ENCODE measurements around the gene TMEM176A.

Gene TMEM176A

DNA sequence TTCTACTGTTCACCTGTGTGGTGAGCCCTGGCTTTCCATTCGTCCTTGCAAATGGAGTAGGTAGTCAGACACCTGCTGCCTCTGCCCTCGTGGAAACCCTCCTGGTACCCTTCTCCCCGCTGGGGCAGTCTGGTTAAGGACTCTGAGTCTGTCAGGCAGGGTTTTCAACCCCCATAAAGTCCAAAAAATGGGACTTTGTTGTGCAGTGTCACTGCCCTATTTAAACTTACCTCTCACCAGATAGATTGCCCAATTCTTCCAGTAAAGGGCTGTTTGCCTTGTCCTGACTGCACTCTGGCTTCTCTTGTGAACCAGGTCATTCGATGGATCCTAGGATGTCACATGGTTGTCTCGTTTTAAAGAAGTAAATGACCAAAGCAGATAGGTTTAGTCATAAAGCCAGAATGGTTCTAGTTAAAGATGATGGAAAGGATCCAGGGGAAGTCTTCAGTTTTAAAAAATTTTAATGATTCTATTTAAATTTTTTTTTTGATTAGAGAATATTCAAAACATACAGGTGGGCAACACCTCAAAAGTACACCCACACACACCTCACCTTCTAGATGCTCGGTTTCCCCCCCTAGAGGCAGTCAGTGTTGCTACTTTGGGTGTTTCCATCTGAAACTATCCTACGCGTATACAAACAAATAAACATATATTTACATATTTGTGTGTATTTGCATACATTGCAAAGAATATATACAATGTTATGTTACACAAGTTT, 22.4 kb upstream of the TMEM176A start:
- no peak for DNase-seq (ENCODE audit: low read depth)
- H3K4me3 ChIP-seq (ENCODE audit: low read depth, low read length) = no peak overlapping the region
- TF ChIP-seq, protein P1, sequence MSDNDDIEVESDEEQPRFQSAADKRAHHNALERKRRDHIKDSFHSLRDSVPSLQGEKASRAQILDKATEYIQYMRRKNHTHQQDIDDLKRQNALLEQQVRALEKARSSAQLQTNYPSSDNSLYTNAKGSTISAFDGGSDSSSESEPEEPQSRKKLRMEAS (IDR thresholded peaks at IDR 0.05; ENCODE audit: low read depth, low read length) = no peak
- TF ChIP-seq, protein P2, sequence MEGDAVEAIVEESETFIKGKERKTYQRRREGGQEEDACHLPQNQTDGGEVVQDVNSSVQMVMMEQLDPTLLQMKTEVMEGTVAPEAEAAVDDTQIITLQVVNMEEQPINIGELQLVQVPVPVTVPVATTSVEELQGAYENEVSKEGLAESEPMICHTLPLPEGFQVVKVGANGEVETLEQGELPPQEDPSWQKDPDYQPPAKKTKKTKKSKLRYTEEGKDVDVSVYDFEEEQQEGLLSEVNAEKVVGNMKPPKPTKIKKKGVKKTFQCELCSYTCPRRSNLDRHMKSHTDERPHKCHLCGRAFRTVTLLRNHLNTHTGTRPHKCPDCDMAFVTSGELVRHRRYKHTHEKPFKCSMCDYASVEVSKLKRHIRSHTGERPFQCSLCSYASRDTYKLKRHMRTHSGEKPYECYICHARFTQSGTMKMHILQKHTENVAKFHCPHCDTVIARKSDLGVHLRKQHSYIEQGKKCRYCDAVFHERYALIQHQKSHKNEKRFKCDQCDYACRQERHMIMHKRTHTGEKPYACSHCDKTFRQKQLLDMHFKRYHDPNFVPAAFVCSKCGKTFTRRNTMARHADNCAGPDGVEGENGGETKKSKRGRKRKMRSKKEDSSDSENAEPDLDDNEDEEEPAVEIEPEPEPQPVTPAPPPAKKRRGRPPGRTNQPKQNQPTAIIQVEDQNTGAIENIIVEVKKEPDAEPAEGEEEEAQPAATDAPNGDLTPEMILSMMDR (IDR thresholded peaks at IDR 0.05; ENCODE audit: low read depth, low read length) = no peak
- TF ChIP-seq POLR2A (IDR thresholded peaks at IDR 0.05; ENCODE audit: extremely low read depth, insufficient read length) (no peak), MYC (IDR thresholded peaks at IDR 0.05; ENCODE audit: low read depth, low read length) (no peak)

DNA sequence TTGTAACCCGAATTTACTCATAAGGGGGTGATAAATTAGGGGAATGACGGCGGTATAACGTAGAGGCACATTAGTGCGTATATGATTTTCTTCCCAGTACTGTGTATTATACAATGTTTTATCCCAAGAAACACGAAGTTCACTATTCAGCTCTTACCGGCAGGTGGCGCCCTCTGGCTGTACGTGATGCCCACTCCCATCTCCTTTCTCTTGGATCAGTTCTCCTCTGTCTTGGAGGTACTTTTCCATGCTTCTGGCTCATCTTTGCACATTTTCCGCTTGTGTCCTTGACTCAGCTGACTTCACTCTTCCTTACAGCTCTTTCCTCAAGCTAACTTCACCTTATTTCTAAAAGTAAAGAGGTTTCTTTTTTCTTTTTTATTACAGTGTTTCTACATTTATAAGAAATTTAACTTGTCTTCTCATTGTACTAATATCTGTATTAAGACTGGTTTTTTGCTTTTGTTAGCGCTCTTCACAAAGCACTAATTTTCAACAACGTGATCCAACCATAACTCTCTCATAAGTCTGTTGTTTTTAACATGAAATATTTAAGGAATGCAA, 21.7 kb upstream of the TMEM176A start:
- DNase-seq (ENCODE audit: low read depth) = peak; percentile 87
- no peak overlapping the region for H3K4me3 ChIP-seq (ENCODE audit: low read depth, low read length)

GRCh38 chr7:150780292-150780691, 20.3 kb upstream of the TMEM176A start:
- TF ChIP-seq, protein P1 (IDR thresholded peaks at IDR 0.05; ENCODE audit: low read depth, low read length) = 0 out of 2 replicates have a peak, but pooled peaks have one; percentile 7
- peak; percentile 40; the same call in 1 of the 2 replicates for TF ChIP-seq MYC (IDR thresholded peaks at IDR 0.05; ENCODE audit: low read depth, low read length)
- TF ChIP-seq, protein P2 (IDR thresholded peaks at IDR 0.05; ENCODE audit: low read depth, low read length) = no peak
- DNase-seq (ENCODE audit: low read depth) = peak; percentile 88
- H3K4me3 ChIP-seq (ENCODE audit: low read depth, low read length) = peak overlapping the region; percentile 27

More for the DNA sequence above, 21.7 kb upstream of the TMEM176A start:
- TF ChIP-seq, protein P1 (IDR thresholded peaks at IDR 0.05; ENCODE audit: low read depth, low read length) = no peak
- TF ChIP-seq, protein P2 (IDR thresholded peaks at IDR 0.05; ENCODE audit: low read depth, low read length) = peak; percentile 87
- TF ChIP-seq MYC (IDR thresholded peaks at IDR 0.05; ENCODE audit: low read depth, low read length) = no peak
- TF ChIP-seq POLR2A (IDR thresholded peaks at IDR 0.05; ENCODE audit: extremely low read depth, insufficient read length) = no peak

DNA sequence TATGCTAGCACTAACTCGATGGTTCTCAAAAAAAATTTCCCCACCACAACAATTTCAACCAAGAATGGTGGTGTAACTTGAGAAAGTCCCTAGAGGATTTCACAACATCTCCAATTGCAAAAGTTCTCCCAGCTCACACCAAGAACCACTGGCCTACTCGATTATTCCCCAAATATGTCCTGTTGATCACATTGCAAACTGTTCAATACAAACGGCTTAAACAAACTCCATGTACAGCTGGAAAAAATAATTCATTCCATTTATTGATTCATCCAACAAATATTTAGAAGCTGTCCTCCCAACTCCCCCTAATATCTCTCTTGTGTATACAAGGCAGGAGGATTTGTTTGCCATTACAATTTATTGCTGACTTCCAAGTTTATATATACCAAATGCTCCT, 19.5 kb upstream of the TMEM176A start:
- DNase-seq (ENCODE audit: low read depth) = peak; percentile 97
- TF ChIP-seq, protein P1 (IDR thresholded peaks at IDR 0.05; ENCODE audit: low read depth, low read length) = no peak
- TF ChIP-seq, protein P2 (IDR thresholded peaks at IDR 0.05; ENCODE audit: low read depth, low read length) = no peak
- TF ChIP-seq MYC (IDR thresholded peaks at IDR 0.05; ENCODE audit: low read depth, low read length) (peak; percentile 46; the same call in 1 of the 2 replicates), POLR2A (IDR thresholded peaks at IDR 0.05; ENCODE audit: extremely low read depth, insufficient read length) (no peak)

GRCh38 chr7:150781961-150782360, 18.6 kb upstream of the TMEM176A start:
- TF ChIP-seq POLR2A (IDR thresholded peaks at IDR 0.05; ENCODE audit: extremely low read depth, insufficient read length) = no peak
- TF ChIP-seq, protein P2 (IDR thresholded peaks at IDR 0.05; ENCODE audit: low read depth, low read length) = no peak
- TF ChIP-seq MYC (IDR thresholded peaks at IDR 0.05; ENCODE audit: low read depth, low read length) = no peak
- TF ChIP-seq, protein P1 (IDR thresholded peaks at IDR 0.05; ENCODE audit: low read depth, low read length) = no peak
- no peak overlapping the region for H3K4me3 ChIP-seq (ENCODE audit: low read depth, low read length)
- DNase-seq (ENCODE audit: low read depth) = no peak

More for the DNA sequence above, 19.5 kb upstream of the TMEM176A start:
- peak overlapping the region; percentile 12 for H3K4me3 ChIP-seq (ENCODE audit: low read depth, low read length)

Measured in NB4 (cell line).